NCI-H2107 treated with DMSO at 0.1 percent for 48 hours (cell line): ENCODE results near the gene PTGER1.
"Not testable (repeated sequence)": the region's sequence is repeated elsewhere in the genome, so short reads cannot be mapped to it uniquely, and the experiment has no call there.

Experiments used
- DNase-seq: peaks from one replicate; lab custom pipeline; 2025; ENCODE audit not compliant: unreplicated experiment; lab: John Stamatoyannopoulos, UW

PTGER1 gene

DNA sequence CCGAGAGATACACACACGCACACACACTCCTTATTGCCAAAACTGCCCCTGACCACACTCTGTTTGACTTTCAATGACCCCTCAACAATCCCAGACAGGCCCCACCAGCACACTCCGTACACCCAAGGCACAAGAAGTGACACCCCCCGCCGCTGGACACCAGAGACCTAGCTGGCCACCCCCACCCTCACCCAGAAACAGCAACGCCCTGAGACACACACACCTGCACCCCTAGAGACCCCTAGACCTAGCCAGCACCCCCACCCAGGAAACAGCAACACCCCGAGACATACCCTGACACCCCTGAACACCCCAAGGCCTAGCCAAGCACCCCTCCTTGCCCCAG lies 1.1 kb upstream of the PTGER1 start:
- DNase-seq = no peak

DNA sequence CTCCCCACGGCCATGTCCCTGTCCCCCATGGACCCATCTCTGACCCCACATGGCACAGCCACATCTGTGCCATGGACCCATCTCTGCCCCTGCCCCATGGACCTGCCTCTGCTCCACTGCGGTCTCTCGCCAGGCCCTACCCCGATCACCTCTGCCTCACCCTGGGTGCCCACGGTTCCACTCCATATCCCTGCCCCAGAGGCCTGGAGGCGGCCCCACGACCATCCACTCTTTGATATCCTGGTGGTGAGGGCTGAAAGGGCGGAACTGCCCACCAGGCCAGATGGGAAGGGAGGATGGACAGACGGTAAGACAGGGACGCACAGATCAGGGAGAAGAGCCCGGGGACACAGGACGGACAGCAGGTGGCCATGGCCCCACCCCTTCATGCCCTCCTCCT lies 327 bp downstream of the PTGER1 start:
- DNase-seq = no peak

DNA sequence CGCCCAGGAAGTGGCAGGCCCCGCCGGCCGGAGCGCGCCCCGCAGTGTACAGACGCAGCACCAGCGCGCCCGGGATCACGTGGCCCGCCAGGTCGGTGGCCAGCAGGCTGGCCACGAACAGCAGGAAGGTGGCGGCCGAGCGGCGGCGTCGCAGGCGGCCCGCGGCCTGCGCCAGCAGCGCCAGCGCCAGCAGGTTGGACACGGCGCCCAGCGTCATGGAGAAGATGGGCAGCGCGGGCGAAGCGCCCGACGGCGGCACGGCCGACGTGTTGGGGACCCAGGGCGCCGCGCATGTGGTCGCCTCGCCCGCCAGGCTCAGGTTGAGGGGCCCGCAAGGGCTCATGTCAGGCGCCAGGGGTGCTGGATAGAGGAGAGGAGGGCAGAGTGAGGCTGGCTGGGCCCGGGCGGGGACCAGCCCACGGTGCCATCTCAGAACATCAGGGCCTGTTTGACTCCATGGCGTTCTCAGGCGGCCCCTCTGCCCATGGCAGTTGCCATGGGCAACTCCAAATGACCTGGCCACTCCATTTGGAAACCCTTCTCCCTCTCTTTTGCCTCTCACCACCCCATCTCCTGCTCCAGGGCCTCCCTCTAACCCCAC lies 1.1 kb downstream of the PTGER1 start:
- no peak for DNase-seq

DNA sequence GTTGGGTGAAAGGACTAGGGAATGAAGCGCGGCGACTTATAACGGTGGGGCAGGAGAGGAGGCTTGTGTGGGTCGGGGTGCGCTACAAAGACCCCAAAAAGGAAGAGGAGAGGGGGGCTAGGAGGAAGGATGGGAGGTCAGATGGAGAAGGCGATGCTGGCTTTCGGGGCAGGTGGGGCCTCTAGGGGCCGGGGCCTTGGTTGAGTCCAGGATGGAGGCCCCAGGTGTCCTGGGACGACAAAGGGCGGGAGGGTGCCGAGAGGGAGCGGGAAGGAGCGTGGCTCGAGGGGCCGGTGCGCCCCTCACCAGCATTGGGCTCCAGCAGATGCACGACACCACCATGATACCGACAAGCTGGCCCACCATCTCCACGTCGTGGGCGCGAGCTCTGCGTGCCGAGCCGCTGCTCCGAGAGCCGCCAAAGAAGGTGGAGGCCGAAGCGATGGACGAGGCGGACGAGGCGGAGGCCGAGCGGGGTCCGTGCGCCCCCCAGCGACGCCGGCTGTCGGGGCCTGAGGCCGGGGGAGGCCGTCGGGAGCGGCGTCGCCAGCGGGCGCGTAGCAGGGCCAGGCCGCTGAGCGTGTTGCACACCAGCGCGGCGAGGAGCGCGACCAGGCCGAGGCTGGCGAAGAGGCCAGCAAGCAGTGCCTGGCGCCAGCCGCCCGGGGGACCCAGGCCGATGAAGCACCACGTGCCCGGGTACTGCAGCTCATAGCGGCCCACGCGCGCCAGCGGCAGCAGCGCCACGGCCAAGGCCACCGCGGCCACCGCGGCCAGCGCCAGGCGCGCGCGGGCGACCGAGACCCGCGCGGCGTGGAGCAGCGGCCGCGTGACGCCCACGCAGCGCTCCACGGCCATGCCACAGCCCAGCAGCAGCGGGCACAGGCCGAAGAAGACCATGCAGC lies 1.8 kb downstream of the PTGER1 start:
- DNase-seq = no peak

DNA sequence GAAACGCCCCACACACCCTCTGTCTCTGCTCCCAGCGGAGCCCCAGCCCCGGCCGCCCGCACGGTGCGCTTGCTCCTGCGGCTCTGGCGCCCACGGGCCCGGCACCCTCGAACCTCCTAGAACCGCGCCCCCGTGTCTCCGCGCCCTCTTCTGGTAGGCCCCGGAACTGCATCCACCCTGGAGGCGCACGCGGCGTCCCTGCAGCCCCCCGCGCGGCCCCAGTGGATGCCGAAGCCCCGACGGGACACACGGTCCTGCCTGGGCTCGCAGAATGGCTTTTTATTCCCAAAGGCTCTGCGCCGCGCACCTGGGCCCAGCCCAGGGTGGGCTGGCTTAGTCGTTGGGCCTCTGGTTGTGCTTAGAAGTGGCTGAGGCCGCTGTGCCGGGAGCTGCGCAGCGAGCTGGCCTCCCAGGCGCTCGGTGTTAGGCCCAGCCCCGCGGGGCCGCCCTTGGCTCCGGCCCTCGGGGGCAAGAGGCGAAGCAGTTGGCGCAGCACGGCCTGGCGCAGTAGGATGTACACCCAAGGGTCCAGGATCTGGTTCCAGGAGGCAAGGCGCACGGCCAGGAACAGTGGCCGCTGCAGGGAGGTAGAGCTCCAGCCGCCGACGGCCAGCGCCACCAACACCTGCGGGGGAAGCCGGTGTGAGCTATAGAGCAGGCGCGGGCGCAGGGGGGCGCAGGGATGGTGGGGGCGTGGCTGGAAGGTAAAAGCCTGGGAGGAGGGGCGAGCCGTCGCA lies 2.8 kb downstream of the PTGER1 start:
- DNase-seq = no peak

DNA sequence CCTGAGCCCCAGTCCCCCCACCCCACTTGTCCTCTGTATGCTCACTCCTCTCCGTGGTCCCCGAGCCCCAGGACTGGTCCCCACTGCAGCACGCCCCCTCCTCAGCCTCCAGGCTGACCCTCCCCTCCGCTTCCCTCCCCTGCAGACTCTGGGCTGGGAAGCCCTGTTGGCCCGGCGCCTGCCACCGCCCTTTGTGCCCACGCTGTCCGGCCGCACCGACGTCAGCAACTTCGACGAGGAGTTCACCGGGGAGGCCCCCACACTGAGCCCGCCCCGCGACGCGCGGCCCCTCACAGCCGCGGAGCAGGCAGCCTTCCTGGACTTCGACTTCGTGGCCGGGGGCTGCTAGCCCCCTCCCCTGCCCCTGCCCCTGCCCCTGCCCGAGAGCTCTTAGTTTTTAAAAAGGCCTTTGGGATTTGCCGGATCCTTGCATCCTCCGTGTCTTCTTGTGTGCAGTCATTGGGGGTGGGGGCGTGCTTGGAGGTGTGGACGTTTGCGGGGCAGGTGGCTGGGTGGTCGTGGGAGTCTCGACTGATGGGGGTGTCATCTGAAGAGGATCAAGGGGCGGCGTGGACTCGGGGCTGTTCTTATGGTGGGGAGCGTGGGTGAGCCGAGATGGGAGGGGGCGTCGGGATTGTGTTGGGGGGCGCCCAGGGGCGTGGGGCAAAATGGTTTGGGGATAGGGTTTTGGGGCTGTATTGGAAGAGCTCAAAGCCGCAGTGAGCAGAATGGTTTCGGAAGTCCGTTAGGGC lies 3.5 kb downstream of the PTGER1 start:
- no peak for DNase-seq

DNA sequence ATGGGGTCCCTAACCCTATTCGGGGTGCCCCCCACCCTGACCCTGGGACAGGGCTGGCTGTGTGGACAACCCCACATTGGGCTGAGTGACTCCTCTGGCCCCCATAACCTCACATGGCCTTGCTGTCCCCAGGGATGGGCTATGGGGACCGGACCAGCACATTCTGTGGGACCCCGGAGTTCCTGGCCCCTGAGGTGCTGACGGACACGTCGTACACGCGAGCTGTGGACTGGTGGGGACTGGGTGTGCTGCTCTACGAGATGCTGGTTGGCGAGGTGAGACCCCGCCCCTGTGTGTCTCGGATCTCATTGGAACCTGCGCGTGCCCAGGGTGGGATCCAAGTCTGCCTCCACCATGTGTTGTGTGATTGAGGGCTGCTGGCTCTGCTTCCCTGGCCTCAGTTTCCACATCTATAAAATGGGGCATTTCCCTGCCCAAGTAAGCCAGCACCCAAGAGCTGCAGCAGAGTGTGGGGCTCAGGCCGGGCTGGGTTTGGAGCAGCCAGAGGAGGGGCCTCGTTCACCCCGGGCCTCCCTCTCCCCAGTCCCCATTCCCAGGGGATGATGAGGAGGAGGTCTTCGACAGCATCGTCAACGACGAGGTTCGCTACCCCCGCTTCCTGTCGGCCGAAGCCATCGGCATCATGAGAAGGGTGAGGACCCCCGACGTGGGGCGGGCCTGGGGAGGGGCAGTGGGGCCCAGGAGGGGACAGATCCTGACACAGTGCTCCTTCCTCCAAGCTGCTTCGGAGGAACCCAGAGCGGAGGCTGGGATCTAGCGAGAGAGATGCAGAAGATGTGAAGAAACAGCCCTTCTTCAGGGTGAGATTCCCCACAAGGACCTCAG lies 4.9 kb downstream of the PTGER1 start:
- no peak for DNase-seq

DNA sequence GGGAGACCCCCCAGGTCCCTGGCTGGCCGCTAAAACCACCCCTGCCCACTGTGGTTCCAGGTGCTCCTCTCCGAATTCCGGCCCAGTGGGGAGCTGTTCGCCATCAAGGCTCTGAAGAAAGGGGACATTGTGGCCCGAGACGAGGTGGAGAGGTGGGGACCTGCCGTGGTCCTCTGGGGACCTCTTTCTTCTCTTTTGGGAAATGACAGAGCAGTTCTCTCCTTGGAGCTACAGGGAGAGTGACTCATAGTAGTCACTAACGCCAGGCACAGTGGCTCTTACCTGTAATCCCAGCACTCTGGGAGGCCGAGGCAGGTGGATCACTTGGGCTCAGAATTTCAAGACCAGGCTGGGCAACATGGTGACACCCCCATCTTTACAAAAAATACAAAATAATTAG lies 7.3 kb downstream of the PTGER1 start:
- DNase-seq = no peak

DNA sequence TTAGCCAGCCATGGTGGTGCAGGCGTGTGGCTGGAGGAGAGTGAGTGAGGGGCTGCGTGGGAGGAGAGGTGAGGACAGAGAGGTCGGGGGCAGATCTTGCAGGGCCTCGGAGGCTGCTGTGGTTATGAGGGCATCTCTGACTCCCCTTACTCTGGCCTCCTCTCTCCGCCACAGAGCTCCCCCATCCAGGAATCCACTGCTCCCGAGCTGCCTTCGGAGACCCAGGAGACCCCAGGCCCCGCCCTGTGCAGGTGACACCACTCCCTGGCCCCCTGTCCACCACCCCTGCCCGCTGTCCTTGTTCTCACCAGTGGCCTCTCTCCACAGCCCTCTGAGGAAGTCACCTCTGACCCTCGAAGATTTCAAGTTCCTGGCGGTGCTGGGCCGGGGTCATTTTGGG lies 7.8 kb downstream of the PTGER1 start:
- DNase-seq = no peak

DNA sequence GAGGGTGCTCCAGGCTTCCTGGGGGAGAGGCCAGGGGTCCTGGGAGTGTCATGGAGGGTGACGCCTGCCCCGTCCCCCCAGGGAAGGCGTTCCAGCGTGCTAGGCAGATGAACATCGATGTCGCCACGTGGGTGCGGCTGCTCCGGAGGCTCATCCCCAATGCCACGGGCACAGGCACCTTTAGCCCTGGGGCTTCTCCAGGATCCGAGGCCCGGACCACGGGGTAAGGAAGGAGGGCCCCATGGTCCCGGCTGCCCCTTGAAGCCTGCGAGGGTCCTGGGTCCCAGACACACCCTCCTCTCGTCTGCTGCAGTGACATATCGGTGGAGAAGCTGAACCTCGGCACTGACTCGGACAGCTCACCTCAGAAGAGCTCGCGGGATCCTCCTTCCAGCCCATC lies 11.4 kb downstream of the PTGER1 start:
- no peak for DNase-seq

DNA sequence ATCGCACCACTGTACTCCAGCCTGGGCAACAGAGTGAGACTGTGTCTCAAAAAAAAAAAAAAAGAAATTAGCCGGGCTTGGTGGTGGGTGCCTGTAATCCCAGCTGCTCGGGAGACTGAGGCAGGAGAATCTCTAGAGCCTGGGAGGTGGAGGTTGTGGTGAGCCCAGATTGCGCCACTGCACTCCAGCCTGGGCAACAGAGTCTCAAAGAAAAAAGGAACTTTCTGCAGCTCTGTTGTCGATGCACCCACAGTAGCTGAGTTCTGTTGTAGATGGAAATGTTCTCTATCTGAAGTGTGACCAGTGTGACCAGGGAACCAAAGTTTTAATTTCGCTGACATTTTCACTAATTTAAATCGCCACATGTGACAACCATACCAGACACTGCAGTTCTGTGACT lies 12.8 kb downstream of the PTGER1 start:
- DNase-seq = not testable (repeated sequence)

DNA sequence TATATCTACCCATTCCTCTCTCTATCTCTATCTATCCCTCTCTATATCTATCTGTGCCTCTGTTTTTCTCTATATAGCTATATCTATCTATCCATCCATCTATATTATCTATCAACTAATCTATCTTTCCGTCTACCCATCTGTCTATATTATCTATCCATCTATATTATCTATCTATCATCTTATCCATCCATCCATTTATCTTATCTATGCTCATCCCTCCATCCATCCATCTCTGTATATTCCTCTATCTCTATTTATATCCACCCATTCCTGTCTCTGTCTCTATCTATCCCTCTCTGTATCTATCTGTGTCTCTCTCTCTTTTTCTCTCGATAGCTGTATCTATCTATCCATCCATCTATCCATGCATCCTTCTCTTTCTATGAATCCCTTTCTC lies 14.2 kb downstream of the PTGER1 start:
- no peak for DNase-seq

DNA sequence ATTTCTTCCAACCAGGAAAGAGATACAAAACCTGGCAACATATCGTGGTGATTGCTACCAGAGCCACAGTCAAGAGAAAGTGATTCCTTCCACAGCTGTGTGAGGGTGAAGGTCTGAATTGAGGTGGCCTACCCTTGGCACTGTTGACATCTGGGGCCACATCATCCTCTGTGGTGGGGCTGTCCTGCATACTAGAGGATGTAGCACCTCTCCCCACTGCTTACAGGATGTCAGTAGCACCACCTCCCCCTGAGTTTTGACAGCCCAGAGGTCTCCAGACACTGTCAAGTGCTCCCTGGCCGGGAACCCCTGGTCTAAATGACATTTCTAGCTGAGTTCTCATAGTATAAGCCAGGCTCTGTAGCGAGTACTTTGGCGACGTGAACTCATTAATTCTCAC lies 15.5 kb downstream of the PTGER1 start:
- no peak for DNase-seq

DNA sequence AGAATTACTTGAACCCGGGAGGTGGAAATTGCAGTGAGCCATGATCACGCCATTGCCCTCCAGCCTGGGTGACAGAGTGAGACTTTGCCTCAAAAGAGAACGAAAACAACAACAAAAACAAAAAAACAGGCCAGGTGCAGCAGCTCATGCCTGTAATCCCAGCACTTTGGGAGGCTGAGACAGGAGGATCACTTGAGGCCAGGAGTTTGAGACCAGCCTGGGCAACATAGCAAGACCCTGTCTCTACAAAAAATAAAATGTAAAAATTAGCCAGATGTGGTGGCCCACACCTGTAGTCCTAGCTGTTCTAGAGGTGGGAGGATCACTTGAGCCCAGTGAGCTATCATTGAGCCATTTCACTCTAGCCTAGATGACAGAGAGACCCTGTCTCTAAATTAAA lies 22.9 kb downstream of the PTGER1 start:
- DNase-seq = not testable (repeated sequence)

DNA sequence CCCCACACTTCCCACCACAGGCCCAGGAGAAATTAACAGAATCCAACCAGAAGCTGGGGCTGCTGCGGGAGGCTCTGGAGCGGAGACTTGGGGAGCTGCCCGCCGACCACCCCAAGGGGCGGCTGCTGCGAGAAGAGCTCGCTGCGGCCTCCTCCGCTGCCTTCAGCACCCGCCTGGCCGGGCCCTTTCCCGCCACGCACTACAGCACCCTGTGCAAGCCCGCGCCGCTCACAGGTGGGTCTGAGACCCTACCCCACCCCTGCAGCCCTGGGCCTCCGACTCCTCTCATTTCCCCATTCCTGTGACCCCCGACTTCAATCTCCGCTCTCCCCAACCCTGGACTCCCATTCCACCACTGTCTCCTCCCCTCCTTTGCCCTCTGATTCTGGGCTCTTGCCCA lies 24.3 kb downstream of the PTGER1 start:
- DNase-seq = no peak

DNA sequence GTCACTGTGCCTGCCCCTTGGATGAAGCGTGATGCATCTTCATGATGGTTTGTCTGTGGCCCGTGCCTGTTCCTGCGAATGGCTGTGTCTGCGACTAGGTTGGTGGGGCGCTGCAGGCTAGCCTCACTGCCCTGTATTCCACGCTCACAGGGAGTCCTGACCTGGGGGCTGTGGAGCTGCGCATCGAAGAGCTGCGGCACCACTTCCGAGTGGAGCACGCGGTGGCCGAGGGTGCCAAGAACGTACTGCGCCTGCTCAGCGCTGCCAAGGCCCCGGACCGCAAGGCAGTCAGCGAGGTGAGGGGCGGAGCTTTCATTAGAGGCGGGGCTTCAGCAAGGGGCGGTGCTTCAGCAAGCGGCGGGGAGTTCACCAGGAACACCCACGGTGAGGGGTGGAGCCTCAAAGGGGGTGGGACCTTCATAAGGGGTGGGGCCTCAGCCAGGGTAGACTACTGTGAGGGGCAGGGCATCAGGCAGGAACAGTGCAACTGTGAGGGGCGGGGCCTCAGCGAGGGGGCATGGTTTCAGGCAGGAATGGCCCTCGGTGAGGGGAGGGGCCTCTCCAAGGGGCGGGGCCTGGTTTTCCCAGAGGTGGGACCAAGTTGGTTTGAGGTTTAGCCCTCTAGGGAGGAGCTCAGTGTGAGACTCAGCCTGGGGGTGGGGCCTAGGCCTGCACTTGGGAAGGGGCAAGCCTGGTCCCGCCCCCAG lies 24.8 kb downstream of the PTGER1 start:
- no peak for DNase-seq

DNA sequence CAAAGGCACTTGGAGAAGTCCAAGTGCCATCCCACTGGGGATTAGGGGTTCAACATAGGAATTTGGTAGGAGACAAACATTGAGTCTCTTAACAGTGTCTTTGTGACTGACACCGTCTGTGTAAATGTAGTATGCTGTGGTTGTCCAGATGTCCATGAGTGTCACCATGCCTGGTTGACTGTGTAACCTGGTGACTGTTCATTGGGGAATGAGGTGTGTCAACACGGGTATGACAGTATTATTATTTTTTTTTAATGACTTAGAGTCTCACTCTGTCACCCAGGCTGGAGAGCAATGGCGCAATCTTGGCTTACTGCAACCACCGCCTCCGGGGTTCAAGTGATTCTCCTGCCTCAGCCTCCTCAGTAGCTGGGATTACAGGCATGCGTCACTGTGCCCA lies 25.8 kb downstream of the PTGER1 start:
- no peak for DNase-seq

DNA sequence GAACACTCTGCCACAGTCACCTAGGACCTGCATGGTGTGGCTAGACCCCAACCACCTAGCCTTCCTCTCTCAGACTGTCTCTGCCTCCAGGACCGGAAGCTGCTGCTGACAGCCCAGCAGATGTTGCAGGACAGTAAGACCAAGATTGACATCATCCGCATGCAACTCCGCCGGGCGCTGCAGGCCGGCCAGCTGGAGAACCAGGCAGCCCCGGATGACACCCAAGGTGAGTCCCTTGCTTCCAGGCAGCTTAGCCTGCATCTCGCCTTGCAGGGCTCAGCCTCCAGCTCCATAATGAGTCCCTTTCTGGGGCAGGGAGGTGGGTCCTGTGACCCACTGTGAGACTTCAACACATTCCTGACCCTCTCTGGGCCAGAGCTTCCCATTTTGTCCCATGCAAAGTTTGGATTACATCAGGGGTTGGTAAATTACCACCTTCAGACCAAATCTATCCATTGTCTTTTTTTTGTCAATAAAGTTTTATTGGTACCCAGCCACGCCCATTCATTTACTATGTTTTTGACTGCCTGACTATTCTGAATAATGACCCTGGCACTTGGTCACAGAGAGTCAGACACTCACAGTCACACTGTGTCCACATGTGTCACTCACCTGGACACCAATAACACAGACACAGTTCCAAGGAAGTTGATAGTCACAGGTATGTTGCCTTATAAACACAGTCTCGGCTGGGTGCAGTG lies 28.7 kb downstream of the PTGER1 start:
- DNase-seq = no peak

DNA sequence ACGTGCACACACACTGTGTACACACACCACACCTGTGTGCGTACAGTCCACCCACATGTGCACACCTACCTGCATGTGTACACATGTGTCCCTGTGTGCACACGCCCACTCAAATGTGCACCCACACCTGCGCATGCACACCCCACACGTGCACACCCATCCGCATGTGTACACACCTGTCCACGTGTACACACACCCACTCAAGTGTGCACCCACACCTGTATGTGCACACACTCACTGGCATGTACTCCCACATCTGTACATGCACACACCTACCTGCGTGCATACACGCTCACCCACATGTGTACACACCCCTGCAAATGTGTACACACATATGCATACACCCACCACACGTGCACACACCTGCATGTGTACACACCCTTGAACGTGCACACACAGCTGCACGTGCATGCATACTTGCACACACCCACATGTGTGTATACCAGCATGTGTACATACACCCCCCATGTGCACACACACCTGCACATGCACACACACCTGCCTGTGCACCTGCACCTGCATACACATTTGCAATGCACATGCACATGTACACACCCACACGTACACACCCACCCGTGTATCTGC lies 31.4 kb downstream of the PTGER1 start:
- no peak for DNase-seq
